Stimulated activated CD8-positive, alpha-beta memory T cell treated with anti-CD3 and anti-CD28 coated beads, Interleukin-7, amount 100 ng/mL, for 24 hours (primary cell): Measurements from ENCODE around the gene ZMIZ1.

Experiments
- DNase-seq: peaks from one replicate; pipeline ENCODE4 v3.0.0-alpha.2; 2020; ENCODE audit warnings: low read depth

Gene ZMIZ1

GRCh38 chr10:79344502-79345195, 275.9 kb downstream of the ZMIZ1 start:
- no peak for DNase-seq

- no peak for DNase-seq
Observed at GRCh38 chr10:79345241-79346011, 276.7 kb downstream of the ZMIZ1 start.

- DNase-seq, result no peak
Observed at GRCh38 chr10:79346012-79346340, 277.2 kb downstream of the ZMIZ1 start.

GRCh38 chr10:79346388-79347225, 277.8 kb downstream of the ZMIZ1 start:
- DNase-seq, result no peak

- peak; percentile 85 for DNase-seq
Observed at GRCh38 chr10:79347226-79347893, 278.6 kb downstream of the ZMIZ1 start, which contains the start of gene PPIF. Gene PPIF, plus strand, starts transcription at chr10:79347469. Its CDS starts 80 bp downstream, at chr10:79347549.

- peak; percentile 56 for DNase-seq
Observed at GRCh38 chr10:79347894-79348639, 279.3 kb downstream of the ZMIZ1 start.

GRCh38 chr10:79348640-79348988, 279.8 kb downstream of the ZMIZ1 start:
- no peak for DNase-seq

- DNase-seq, result no peak
Observed at GRCh38 chr10:79349072-79349491, 280.3 kb downstream of the ZMIZ1 start.

GRCh38 chr10:79349766-79350406, 281.1 kb downstream of the ZMIZ1 start:
- no peak for DNase-seq

- DNase-seq, result no peak
Observed at GRCh38 chr10:79350407-79351154, 281.8 kb downstream of the ZMIZ1 start.

- DNase-seq, result no peak
Observed at GRCh38 chr10:79351332-79351731, 282.6 kb downstream of the ZMIZ1 start.

GRCh38 chr10:79352035-79352877, 283.5 kb downstream of the ZMIZ1 start:
- no peak for DNase-seq

GRCh38 chr10:79353000-79353406, 284.2 kb downstream of the ZMIZ1 start:
- no peak for DNase-seq

GRCh38 chr10:79353726-79354125, 285.0 kb downstream of the ZMIZ1 start:
- DNase-seq, result no peak

- no peak for DNase-seq
Observed at GRCh38 chr10:79354141-79354540, 285.4 kb downstream of the ZMIZ1 start.

GRCh38 chr10:79354615-79355014, 285.8 kb downstream of the ZMIZ1 start:
- DNase-seq, result no peak

- no peak for DNase-seq
Observed at GRCh38 chr10:79355420-79356017, 286.8 kb downstream of the ZMIZ1 start.

GRCh38 chr10:79356104-79356503, 287.3 kb downstream of the ZMIZ1 start:
- no peak for DNase-seq

GRCh38 chr10:79357180-79357579, 288.4 kb downstream of the ZMIZ1 start:
- no peak for DNase-seq
